GM21723 (cell line): Measurements from ENCODE around the gene QPRT.
A peak's percentile ranks its signal among the peaks of the same experiment; 100 is the strongest.
"Not testable (repeated sequence)": the region's sequence is repeated elsewhere in the genome, so short reads cannot be mapped to it uniquely, and the experiment has no call there.

ENCODE experiments used
- ATAC-seq: cut with Tn5 transposase; IDR thresholded peaks from one replicate; pipeline ENCODE4 v1.9.1; 2021; ENCODE audit warnings: mild to moderate bottlenecking, moderate library complexity; ENCODE audit not compliant: unreplicated experiment

The QPRT gene

DNA sequence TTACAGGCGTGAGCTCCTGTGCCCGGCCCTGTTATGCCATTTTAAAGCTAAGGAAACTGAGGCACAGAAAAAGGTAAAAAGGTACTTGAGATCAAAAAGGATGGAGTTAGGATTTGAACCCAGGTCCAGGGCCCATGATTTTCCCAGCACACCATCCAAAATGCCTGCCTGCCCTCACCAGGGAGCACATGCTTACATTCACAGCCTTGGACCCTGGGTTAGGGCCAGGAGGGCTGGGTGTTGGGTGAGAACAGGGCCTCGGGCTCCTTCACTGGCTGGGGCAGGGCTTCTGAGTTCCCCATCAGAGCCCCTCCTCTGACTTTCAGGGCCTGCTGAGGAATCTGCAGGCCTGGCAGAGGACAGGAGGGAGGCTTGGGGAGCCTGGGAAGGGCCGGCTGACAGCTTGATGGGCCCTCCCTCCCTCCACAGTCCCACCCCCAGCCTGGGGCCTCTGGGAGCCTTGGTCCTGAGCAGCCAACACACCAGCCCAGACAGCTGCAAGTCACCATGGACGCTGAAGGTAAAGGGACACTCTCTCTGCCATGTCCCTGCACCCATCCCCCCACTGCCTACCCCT is at the start of gene QPRT:
QPRT (plus strand) TSS at position 490 of the 577 bp plus-strand sequence; CDS start at position 508, 18 bp downstream.
- ATAC-seq, result no peak

DNA sequence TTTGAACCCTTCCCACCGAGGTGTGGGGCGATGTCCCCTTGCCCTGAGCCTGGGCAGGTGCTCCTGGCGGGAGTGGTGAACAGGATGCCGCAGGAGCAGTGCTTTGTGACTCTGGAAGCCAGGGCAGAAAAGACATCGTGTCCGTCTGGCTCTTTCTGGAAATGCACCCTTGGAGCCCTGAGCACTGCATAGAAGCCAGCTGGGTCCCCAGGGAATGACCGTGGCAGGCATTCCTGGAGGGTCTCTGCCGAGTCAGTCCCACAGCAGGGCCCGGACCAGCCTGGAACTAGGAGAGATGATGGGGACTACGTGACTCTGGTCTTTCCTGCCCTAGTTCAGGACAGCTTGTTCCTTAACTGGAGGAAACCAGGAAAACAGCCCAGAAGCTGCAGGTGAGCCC is 49.7 kb upstream of the QPRT start:
- ATAC-seq, result not testable (repeated sequence)

DNA sequence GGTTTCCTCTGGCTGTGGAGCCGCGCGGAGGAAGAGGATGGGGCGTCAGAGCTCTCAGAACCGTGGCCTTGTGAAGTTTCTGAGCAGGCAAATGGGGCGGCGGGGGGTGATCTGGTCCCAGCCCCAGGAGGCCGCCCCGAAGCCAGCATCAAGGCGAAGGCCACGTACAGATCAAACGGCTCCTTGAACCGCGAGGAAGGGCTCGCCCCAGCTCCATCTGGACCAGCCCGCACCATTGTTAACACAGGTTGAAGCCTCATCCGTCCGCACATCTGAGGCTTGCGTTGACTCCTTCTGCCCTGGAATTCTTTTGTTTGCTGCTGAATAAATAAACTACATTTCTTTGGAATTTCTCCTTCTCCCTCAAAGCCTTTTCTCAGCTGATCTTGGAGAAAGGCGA is 47.3 kb upstream of the QPRT start:
- ATAC-seq, result not testable (repeated sequence)

DNA sequence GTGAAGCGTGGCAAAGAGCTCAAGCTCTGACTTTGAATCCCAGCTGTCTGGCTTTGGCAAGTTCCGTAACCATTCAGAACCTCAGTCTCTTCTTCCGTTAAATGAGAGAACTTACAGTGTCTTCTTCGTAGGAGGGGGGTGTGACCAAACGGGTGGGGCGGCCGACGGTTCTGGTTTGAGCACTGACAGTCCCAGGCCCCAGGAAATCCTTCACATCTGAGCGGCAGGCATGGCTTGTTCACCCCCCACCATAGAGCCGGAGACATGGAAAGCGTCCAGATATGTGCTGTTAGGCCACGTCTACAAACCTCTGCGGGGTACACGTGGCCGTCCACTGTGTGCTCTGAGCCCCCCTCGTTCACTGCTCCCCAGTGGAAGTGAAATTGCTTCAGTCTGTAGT is 43.1 kb upstream of the QPRT start:
- ATAC-seq, result not testable (repeated sequence)

DNA sequence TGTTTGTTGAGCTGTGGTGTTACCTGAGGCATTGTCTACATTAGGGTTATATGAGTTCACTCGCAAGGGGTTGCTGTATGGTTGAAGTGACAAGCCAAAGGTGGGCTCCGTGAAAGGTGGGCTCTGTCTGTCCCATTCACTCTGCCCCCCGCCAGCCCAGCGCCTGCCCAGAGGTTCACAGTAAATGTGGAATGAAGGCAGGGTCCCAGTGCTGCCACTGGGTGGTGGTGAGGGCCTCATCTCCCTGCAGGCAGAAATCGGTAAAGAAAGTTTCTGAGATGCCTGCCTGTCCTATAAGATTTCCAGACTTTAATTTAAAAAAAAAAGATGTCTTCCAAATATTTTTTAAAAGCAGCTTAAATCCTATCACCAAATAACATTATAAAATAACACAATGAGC is 42.6 kb upstream of the QPRT start:
- ATAC-seq, result not testable (repeated sequence)

DNA sequence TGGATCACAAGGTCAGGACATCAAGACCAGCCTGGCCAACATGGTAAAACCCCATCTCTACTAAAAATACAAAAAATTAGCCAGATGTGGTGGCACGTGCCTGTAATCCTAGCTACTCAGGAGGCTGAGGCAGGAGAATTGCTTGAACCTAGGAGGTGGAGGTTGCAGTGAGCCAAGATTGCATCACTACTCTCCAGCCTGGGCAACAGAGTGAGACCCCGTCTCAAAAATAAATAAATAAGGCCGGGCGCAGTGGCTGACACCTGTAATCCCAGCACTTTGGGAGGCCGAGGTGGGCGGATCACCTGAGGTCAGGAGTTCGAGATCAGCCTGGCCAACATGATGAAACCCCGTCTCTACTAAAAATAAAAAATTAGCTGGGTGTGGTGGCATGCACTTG is 40.2 kb upstream of the QPRT start:
- not testable (repeated sequence) for ATAC-seq

DNA sequence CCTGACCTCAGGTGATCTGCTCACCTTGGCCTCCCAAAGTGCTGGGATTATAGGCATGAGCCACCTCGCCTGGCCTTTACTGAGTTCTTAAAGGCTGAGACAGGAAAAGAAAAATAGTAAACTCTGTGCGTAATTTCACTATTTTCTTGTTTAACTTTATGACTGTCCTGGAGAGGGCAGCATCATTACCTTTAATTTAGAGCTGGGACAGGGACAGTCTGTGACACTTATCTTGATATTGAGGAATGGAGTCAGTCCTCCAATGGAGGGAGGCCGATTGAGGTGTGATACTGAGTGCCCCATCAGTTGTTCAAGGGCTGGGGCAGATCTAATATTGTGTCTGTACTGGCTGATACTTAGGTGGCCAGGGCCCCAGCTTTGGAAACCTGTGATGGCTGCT is 37.4 kb upstream of the QPRT start:
- no peak for ATAC-seq

DNA sequence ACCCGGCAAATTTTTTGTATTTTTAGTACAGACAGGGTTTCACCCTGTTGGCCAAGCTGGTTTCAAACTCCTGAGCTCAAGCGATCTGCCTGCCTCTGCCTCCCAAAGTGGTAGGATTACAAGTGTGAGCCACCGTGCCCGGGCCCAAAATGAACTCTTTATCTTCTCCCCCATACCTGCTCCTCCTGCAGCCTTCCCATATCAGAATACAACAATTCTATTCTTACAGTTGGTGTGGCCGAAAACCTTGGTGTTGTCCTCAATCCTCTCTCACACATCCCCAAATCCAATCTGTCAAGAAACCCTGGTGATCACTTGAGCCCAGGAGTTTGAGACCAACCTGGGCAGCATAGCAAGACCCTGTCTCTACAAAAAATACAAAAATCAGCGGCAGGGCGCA is 35.4 kb upstream of the QPRT start:
- ATAC-seq, result no peak

DNA sequence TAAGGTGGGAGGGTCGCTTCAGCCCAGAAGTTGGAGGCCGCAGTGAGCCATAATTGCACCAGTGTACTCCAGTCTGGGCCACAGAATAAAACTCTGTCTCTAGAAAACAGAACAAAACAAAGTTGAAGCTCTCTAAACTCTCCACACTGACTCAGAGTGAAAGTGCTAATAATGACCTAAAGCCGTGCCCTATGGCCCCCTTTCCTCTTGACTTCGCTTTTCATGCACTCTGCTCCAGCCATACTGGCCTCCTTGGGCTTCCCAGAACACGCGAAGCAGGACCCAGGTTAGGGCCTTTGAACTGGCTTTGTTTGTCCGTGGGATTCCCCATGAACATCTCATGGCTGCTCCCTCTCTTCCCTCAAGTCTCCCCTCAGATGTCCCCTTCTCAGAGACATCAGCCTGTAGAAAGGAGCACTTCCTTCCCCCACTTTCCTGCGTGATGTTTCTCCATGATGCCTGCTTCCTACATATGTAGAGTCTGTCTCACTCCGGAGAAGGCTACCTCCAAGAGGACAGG is 34.6 kb upstream of the QPRT start:
- peak; percentile 52 for ATAC-seq

DNA sequence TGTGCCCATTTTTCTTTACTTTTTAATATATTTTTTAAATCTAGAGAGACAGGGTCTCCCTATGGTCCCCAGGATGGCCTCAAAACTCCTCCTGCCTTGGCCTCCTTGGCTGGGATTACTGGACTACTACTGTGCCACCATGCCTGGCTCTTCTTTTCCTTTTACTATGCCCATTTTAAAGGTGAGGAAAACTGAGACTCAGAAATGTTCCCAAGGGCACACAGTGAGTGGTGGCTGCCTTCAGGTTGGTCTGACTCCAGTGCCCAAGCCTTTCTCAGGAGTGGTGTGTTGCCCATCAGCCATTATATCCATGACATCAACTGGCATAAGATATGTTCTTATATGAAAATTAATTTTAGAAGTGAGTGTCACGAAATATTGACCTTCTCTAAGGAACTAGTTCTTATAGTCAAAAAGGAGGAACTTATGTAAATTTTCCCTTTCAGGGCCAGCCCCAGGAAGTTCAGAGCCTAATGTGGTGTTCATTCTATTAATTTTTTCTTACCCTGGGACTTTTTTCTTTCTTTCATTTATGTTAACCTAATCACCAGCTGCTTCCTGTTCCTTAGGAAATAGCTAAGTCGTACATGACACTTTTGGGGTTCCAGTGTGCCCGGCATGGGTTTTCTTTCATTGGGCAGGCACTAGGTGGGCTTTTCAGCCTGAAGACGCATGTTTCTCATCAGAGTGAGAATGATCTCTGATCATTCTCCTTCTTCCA is 33.8 kb upstream of the QPRT start:
- ATAC-seq, result no peak

DNA sequence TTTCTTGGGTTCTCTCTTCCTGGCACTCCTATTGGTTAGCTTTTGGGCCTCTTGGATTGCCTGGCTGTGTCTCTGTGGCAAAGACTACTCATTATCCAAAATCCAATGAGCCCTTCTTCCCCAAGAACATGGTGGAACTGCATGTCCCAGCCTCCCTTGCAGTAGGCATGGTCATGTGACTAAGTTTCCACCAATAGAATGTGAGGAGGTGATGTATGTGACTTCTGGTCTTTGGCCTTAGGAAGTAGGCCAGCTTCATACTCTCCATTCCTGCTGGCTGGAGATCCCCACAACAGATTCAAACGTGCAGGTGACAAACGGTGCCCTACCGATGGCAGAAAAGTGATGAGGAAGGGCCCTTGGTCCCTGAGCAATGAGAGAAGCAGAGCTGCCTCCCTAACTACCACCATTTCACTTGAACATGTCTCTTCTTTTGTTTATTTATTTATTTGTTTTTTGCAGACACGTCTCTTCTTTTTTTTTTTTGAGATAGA is 33.2 kb upstream of the QPRT start:
- ATAC-seq, result no peak

DNA sequence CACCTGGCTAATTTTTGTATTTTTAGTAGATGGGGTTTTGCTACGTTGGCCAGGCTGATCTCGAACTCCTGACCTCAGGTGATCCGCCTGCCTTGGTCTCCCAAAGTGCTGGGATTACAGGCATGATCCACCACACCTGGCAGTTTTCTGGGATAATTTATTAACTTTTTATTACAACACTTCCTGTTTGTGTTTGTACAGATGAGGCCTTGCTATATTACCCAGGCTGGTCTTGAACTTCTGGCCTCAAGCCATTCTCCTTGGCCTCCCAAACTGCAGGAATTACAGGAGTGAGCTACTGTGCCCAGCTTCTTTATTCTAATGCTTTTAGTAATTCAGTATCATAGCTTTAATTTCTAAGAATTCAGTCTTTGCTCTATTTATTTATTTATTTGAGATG is 32.0 kb upstream of the QPRT start:
- no peak for ATAC-seq

DNA sequence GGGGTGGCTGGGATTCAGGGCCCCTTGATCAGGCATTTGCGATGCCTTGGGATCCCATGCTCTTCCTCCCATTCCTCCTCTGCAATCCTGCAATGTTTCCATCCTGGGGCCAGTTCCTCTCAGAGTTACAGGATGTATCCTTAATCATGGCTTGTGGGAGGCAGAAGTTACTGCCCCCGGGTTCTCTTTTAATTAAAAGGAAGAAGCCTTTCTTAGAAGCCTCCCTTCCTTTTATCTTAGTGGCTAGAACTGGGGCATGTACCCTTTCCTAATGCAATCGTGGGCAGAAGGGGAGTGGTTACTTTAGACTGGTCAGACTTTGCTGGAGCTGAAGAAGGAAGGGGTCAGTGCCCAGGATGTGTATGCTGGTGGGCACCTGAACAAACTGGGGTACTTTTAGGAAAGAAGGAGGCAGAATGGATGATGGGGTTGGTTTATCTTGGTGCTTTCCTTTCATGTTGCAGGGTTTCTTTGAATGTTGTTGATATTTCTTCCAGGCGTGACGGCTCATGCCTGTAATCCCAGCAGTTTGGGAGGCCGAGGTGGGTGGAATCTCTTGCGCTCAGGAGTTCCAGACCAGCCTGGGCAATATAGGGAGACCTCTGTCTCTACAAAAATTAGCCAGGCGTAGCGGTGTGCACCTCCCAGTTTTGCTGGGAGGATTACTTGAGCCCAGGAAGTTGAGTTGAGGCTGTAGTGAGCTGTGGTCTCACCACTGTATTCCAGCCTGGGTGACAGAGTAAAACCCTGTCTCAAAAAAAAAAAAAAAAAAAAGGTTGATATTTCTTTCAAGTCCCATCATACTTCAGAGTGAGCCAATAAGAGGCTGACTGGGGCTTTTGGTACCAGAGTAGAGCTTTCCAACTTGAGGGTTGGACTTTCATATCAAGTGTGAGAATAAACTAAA is 29.1 kb upstream of the QPRT start:
- ATAC-seq, result no peak

DNA sequence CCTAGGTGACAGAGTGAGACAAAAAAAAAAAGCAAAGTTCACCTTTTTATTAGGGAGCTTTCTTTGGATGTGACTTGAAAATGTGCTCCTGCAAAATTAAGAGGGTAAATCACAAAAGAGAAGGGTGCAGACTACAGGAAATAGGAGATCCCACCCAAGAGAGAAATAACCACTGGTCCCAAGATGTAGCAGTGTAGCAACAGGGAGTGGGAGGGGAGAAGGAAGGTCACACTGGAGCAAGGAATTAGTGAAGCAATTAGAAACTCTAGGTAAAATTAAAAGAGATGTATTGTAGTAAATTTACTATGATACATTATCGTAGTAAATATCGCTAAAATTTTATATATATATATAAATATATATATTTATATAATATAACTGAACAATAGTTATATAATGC is 28.2 kb upstream of the QPRT start:
- no peak for ATAC-seq

DNA sequence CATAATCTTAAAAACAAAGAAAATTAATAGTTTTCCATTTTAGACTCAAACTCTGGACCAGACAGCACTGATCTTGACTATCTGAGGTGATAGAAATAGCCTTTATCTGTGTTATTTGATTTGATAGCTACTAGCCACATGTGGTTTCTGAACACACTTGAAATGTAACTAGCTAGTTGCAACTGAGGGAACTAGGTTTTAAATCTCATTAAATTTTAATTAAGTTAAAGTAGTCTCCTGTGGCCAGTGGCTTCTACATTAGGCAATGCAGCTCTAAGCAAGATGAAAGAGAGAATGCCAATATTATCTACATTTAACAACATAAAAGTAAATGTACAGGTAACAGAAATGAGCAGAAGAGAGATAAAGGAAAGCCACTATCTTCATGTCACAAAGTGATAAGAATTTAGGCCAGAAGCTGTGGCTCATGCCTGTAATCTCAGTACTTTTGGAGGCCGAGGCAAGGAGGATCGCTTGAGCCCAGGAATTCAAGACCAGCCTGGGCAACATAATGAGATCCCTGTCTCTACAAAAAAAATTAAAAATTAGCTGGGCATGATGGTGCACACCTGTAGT is 27.1 kb upstream of the QPRT start:
- ATAC-seq, result no peak

DNA sequence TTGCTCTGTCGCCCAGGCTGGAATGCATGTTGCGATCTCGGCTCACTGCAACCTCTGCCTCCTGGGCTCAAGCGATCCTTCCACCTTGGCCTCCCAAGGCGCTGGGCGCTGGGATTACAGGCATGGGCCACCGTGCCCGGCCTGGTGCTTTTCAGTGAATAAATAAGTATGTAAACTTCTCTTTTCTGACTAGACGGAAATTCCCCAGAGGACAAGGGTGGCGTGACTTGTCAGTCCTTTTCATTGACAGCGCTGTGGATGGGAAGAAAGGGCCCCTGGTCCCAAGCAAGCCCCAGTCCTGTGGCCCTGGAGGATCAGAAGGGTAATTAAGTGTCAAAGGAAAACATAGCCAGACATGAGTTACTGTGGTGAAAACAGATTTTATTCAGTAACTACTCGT is 25.5 kb upstream of the QPRT start:
- no peak for ATAC-seq

DNA sequence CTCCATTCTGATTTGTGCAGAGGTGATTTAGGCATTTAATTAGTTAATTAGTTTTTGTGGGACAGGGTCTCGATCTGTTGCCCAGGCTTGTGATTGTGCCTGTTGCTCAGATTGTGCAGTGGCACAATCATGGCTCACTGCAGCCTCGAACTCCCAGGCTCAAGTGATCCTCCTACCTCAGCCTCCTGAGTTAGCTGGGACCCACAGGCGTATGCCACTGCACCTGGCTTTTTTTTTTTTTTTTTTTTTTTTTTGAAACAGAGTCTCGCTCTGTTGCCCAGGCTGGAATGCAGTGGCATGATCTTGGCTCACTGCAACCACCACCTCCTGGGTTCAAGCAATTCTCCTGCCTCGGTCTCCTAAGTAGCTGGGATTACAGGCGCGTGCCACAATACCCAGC is 25.1 kb upstream of the QPRT start:
- not testable (repeated sequence) for ATAC-seq

DNA sequence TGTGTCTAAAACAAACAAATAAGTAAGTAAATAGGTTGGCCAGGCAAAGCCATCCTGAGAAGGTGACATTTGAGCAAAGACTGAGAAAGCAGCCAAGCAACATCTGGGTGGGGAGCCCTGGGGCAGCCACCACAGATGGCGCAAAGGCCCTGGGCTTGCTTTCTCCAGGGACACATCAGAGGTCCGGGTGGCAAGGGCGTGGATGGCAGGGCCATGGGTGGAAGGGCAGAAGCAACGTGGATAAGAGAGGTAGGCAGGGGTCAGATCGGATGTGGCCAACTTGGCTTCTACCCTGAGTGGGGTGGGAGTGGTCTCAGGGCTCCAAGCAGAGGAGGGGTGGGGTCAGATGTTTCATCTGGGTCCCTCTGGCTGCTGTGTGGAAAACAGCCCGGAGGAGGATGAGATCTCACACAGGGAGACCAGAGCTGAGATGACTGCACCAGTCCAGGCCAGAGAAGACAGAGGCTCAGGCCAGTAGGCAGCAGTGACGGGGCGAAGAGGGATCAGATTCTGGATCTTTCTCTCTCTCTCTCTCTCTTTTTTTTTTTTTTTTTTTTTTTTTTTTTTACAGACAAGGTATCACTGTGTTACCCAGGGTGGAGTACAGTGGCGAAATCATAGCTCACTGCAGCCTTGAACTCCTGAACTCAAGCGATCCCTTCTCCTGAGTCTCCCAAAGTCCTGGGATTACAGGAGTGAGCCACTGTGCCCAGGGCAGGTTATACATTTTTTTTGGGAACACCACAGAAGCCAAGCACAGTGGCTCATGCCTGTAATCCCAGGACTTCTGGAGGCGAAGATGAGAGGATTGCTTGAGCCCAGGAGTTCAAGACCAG is 22.1 kb upstream of the QPRT start:
- ATAC-seq, result no peak

DNA sequence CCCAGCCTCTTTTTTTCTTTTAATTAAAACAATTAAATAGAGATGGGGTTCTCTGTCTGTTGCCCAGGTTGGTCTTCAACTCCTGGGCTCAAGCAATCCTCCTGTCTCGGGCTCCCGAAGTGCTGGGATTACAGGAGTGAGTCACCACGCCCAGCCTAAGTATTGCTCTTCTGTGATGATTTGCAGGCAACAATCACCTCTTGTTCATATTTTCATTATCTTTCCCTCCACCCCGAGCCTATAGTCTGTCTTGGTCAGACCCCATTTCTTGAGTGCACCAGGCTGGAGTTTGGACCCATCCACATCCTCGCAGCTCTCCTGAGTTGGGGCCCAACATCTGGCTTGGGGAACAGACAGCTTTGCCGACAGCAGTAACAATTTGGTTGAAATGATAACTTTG is 20.3 kb upstream of the QPRT start:
- ATAC-seq, result no peak
